NOMO-1 treated with DMSO at 0.1 percent for 48 hours (cell line): ENCODE results near the gene ZNF765.
"Not testable (repeated sequence)": the region's sequence is repeated elsewhere in the genome, so short reads cannot be mapped to it uniquely, and the experiment has no call there.

Experiments used
- DNase-seq: peaks from one replicate; lab custom pipeline; 2025; ENCODE audit not compliant: unreplicated experiment; lab: John Stamatoyannopoulos, UW

Gene ZNF765

DNA sequence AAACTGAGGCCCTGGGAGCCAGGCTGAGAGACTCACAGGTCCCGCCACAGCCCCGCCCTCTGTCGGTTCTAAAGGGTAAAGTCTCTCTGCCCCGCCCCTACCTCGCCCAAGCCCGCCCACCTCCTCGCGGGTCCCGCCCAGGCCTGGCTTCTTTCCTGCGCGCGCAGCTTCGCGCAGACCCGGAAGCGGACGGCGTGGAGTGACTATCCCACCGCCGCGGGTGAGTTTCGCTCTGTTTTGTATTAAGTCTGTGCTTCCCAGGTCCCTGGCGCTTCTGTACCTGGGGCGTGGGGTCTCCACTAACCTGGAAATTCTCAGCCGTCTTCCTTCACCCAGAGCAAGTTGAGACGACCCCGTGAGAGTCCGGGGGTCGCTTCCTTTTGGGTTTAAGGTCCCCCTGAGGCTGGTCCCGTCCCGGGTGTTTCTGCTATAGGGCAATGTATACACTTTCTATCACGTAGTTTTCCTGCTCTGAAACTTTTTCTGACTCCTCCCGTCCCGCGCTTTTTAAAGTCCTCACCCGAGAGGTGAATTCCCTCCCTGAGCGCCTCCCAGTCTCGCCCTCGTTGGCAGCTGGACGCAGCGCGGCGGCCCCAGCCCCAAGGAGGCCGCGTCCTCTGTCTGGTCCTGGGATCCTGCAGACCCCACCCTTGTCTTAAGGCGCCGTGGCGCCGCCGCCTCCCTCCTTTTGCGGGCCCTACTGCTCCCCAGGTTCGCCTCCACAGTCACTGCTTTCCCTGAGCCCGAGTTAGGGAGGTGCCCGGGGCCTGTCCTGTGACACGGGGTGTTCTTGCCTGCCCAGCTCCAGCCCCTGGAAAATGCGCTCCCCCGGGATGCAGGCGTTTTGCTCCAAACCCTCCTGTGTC is at the start of gene ZNF765:
ZNF765 (plus strand) TSS at position 176 of the 866 bp plus-strand sequence. CDS start 2,867 bp downstream, outside the sequence.
- DNase-seq, result peak; percentile 88

DNA sequence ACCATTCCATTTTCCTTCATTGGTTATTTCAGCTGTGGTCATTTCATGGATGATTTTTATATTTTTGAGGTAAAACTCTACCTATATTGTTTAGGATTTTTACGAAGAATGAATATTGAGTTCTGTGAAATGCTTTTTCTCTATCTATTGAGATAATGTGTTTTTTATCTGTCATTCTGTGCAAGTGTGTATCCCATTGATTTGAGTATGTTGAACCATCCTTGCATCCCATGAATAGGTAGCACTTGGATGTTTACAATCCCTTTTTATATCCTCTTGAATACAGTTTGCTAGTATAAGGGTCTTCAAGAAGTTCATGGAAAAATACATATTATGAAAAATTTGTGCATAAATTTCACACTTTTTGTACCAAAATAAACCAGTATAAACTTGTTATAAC is 39.2 kb upstream of the ZNF765 start:
- DNase-seq, result no peak

DNA sequence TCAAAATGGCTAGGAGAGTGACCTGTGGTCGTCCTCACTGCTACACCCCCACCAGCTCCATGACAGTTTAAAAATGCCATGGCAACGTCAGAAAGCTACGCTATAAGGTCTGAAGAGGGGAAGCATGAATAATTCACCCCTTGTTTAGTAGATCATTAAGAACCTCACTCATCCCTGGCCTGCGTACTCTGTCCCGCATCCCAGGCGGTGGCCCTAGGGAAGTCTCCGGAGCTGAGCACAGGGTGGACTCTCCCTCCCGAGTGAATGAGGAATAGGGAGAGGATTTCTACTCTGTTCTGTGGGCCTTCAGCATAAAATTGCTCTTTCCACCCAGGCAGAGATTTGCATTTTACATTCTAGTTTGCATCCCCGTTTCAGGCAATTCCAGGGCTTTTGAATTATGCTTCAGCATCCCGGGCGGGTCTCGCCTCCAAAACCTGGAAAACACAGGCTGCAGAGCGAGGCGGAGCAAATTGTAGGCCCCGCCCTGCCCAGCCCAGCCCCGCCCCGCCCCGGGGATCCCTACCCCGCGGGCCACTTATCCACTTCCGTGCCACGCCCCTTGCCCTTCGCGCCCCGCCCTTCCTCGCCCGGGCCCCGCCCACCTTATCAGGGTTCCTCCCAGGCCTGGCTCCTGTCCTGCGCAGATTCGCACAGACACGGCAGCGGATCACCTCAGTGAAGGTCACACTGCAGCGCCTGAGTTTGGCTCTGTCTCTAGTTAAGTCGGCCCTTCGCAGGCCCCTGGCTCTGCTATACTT is 36.9 kb upstream of the ZNF765 start:
- no peak for DNase-seq

DNA sequence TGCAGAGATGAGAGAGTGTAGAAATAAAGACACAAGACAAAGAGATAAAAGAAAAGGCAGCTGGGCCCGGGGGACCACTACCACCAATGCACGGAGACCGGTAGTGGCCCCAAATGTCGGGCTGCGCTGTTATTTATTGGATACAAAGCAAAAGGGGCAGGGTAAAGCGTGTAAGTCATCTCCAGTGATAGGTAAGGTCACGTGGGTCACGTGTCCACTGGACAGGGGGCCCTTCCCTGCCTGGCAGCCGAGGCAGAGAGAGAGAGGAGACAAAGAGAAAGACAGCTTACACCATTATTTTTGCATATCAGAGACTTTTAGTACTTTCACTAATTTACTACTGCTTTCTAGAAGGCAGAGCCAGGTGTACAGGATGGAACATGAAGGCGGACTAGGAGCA is 34.9 kb upstream of the ZNF765 start:
- not testable (repeated sequence) for DNase-seq

DNA sequence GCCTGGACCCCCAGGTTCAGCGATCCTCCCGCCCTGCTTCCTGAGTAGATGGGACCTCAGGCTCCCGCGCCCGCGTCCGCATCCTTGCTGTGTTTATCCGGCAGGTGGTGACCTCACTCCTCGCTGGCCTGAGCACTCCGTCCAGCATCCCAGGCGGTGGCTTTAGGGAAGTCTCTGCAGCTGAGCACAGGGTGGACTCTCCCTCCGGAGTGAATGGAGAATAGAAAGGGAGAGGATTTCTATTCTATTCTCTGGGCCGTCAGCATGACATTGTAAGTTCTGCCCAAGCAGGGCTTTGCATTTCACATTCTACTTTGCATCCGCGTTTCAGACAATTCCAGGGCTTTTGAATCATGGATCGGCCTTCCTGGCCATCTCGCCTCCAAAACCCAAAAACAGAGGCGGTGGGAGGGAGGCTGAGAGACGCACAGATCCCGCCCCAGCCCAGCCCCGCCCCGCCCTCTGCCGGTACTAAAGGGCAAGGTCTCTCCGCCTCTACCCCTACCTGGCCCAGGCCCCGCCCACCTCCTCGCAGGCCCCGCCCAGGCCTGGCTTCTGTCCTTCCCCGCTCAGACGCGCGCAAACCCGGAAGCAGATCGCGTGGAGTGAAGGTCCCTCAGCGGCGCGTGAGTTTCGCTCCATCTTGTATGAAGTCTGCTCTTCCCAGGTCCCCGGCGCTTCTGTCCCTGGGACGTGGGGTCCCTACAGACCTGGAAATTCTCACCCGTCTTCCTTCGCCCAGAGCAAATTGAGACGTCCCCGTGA is 29.6 kb upstream of the ZNF765 start, which contains the start of gene ZNF525:
ZNF525 (plus strand) TSS at position 572 of the 765 bp plus-strand sequence. CDS start 6,577 bp downstream, outside the sequence.
- DNase-seq, result peak; percentile 84

DNA sequence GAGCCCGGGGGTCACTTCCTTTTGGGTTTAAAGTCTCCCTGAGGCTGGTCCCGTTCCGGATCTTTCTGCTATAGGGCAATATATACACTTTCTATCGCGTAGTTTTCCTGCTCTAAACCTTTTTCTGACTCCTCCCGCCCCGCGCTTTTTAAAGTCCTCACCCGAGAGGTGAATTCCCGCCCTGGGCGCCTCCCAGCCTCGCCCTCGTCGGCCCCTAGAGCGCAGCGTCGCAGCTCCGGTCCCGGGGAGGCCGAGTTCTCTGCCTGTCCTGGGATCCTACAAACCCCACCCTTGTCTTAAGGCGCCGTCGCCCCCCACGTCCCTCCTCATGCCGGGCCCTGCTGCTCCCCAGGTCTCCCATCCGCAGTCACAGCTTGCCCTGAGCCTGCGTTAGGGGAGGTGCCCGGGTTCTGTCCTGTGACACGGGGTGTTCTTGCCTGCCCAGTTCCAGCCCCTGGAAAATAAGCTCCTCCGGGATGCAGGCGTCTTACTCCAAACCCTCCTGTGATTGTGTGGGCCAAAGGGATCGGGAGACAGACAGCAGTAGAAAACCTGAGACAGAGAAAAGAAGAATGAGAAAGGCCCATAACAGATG is 29.0 kb upstream of the ZNF765 start:
- peak; percentile 56 for DNase-seq

DNA sequence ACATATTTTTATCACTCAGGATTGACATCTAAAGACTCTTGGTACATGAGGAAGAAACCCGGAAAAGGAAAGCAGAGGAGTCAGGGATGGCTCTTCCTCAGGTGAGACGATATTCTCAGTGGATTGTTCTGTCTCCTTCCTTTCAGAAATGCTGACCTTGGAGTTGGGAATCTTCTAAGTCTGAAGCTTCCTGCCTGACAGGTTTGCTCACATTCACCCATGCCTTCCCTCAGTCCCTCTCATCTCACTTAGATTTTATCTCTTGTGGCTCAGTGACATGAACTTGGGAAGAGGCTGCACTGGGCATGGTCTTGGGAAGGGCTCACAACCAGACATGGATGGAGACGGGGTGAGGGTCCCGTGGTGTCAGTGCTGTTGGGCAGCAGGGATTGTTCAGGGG is 22.8 kb upstream of the ZNF765 start:
- DNase-seq, result no peak

DNA sequence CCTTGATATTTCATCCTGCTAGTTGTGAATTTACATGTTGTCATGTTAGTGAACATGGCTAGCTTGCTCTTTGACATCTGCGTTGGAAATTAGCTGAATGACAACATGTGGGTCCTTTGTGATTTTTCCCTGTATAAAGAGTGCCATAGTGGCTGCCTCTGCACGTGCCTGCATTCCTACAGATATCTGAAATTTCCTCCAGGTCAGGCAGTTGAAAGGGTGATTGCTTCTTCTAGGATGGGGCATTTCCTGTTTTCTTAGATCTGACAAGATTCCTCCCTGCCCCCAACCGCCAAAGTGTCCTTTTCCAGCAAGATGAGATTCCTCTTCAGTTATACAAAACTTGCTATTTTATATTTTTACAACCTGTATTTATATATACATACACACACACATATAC is 20.7 kb upstream of the ZNF765 start:
- DNase-seq, result no peak

DNA sequence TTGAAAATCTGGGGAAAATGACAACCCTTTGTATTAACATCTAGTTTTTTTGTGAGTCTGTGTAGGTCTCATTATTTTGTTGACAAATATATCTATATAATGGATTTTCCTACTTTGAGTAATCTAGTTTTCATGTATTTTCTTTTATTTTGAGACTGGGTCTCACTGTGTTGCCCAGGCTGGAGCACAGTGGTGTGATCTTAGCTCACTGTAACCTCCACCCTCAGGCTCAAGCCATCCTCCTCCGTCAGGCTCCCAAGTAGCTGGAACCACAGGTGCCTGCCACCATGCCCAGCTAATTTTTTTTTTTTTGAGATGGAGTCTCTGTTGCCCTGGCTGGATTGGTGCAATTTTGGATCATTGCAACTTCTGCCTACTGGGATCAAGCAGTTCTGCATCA is 20.2 kb upstream of the ZNF765 start:
- no peak for DNase-seq

DNA sequence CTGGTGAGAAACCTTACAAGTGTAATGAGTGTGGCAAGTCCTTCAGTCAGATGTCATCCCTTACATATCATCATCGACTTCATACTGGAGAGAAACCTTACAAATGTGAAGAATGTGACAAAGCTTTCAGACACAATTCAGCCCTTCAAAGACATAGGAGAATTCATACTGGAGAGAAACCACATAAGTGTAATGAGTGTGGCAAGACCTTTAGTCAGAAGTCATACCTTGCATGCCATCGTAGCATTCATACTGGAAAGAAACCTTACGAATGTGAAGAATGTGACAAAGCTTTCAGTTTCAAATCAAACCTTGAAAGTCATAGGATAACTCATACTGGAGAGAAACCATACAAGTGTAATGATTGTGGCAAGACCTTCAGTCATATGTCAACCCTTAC is 13.6 kb upstream of the ZNF765 start:
- DNase-seq, result no peak

DNA sequence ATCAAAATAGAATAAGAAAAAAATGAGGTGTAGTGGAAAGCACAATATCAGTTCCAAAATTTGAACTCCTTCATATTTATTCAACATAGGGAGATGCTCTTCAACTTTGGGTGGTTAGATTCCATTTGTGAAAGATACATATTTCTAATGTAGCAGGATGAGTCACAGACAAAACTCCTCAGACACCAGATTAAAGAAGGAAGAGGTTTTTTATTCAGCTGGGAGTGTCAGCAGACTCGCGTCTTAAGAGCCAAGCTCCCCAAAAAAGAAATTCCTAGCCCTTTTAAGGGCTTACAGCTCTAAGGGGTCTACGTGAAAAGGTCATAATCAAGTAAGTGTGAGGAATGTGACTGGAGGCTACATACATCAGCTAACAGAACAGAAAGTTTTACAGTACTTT is 6.8 kb upstream of the ZNF765 start:
- no peak for DNase-seq

DNA sequence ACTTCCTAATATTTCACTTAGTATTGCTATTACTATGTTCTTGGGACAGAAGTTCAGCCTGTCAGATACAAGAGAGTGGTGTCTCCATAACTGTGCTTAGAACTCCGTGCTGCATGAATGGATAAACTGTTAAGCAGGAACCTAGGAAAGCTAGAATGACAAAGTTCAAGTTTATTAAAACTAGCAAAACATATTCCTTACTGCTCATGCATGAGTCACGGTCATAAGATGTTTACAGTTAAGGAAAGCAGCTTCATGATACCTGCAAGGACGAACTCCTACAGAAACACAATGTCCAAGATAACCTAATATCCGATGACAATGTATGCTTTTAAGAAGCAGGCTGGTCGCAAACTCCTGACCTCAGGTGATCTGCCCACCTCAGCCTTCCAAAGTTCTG is 6.0 kb upstream of the ZNF765 start:
- DNase-seq, result no peak

DNA sequence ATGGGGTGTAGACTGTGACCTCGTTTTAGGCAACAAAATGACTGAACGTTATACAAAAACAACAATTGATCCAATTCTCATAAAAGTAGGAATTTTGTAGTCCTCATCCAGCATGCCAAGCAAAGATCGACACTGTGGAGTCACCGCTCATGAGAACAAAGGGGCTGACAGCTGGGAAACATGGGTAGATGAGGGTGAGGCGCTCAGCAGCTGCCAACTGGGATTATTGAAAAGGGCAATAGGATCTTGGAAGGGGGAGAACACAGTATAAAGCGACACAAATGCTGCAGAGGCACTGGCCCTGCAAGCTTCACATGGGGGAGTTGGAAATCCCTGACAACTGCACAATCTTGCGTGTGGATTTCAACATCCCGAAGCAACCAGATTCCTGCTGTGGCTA is 5.4 kb upstream of the ZNF765 start:
- no peak for DNase-seq

DNA sequence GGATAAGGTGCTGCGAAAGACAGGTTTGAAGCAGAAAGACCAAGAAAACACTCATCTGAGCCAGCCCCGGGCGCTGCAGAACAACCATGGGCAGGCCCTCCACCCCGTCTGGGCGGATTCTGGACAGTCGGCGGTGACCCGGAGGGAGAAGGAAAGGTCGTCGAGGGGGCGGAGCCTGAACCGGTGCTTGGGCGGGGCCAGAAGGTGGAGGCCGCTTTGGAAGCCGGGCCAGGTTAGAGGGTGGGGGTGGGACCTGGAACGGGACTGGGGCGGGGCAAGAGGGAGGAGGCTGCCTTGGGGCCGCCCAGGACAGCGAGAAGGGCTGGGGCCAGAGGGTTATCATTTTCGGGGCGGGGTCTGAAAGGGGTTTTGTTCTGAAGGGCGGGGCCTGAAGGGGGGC is 5.0 kb upstream of the ZNF765 start:
- DNase-seq, result no peak

DNA sequence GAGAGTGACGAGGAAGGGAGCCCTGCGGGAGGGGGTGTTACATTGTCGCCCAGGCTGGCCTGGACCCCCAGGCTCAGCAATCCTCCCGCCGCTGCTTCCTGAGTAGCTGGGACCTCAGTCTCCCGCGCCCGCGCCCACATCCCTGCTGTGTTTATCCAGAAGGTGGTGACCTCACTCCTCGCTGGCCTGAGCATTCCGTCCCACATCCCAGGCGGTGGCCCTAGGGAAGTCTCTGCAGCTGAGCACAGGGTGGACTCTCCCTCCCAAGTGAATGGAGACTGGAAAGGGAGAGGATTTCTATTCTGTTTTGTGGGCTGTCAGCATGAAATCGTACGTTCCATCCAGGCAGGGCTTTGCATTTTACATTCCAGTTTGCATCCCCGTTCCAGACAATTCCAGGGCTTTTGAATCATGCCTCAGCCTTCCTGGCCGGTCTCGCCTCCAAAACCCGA is 401 bp upstream of the ZNF765 start:
- no peak for DNase-seq

DNA sequence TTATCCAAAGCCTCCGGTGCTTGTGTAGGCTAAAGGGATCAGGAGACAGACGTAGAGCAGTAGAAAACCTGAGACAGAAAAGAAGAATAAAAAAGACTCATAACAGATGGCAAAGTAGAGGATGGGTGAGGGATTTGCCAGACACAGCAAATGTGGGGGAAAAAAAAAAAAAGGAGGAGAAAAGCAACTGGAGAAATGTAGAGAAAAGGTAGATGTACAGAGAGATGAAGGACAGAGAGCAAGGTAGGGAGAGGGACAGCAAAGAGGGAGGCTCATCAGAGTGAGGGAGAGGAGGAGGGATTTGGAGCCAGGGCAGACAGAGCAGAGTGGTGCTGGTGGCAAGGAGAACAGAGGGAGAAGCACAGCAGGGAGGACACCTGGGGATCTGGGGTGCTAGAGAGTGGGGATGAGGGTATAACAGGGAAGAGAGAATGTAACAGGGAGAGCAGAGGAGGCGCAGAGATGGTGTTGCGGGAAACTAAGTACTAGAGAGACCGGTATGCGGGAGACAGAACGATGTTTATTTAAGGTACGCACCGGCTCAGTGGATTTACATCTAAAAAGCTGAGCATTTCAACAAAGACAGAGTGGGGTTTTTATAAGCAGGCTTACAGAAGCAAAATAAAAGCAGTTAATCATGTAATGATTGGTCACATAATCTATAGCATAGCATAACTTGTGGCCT is 1.0 kb downstream of the ZNF765 start:
- not testable (repeated sequence) for DNase-seq

DNA sequence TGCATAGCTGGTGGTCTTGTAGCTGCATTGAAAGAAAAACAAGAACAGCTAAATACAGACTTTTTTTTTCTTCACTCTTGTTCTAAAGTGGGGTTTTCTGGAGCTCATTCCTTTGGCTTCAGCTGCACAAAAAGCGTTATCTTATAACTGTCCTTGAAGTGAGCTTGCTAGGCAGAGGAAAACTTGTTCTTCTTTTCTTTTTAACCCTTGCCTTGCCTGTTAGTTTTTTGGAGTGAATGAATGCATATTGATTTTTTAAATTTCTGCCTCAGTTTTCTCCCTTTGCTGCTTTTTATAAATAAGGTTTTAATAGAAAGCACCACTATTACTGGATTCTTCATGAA is 1.5 kb downstream of the ZNF765 start:
- no peak for DNase-seq

DNA sequence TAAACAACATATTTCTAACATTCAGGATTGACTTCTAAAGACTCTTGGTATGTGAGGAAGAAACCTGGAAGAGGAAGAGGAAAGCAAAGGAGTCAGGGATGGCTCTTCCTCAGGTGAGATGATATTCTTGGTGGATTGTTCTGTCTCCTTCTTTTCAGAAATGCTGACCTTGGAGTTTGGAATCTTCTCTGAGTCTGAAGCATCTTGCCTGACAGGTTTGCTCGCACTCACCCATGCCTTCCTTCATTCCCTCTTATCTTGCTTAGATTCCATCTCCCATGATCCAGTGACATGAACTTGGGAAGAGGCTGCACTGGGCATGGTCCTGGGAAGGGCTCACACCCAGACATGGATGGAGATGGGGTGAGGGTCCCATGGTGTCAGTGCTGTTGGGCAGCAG is 3.0 kb downstream of the ZNF765 start:
- DNase-seq, result not testable (repeated sequence)

DNA sequence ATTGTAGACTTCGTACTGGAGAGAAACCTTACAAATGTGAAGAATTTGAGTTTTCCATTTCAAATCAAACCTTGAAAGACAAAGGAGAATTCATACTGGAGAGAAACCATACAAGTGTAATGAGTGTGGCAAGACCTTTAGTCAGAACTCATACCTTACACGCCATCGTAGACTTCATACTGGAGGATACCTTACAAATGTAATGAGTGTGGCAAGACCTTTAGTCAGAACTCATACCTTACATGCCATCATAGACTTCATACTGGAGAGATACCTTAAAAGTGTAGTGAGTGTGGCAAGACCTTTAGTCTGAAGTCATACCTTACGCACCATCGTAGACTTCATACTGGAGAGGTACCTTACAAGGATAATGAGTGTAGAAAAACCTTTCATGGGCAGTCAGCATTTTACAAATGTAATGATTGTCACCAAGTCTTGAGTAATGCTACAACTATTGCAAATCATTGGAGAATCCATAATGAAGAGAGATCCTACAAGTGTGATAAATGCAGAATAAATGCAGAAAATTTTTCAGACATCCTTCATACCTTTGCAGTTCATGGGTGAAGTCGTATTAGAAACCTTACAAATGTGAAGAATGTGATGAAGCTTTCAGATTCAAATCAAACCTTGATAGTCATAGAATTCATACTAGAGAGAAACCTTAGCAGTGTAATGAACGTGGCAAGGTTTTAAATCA is 14.7 kb downstream of the ZNF765 start:
- no peak for DNase-seq
